ENCODE data around the gene NELFCD. TPM values are rescaled to one million over a fixed set of nuclear protein-coding genes. Genes with fewer than 3 reads are reported as not detected.

NELFCD gene
- total and polyA plus RNA-seq, 10 of the 15 experiments (the other 5 are each of a cell fraction or from before 2014, with no cell fraction given): 8.9 to 109 (median 82.9) TPM

- TF ChIP-seq REST (IDR thresholded peaks at IDR 0.05; ENCODE audit: low read depth, low read length): no peak
- no peak for TF ChIP-seq KAT2A (conservative IDR thresholded peaks at IDR 0.05; ENCODE audit: control insufficient read depth, low read depth, low read length)
- TF ChIP-seq USF1 (IDR thresholded peaks at IDR 0.05; ENCODE audit: borderline replicate concordance, extremely low read length, insufficient read depth, low read depth, low read length): no peak
- TF ChIP-seq ZBED1 (IDR thresholded peaks at IDR 0.05; ENCODE audit: borderline replicate concordance): no peak; the same call in 1 of the 2 replicates
- TF ChIP-seq BRCA1 (IDR thresholded peaks at IDR 0.05; ENCODE audit: low read depth, low read length): no peak
- TF ChIP-seq MAX (IDR thresholded peaks at IDR 0.05; ENCODE audit: low read depth, low read length): no peak; the same call in 1 of the 2 replicates
- peak; percentile 55 for TF ChIP-seq BCL3 (IDR thresholded peaks at IDR 0.05; ENCODE audit: borderline replicate concordance, insufficient read depth, low read depth, low read length, poor library complexity, severe bottlenecking)
- TF ChIP-seq ZNF622 (IDR thresholded peaks at IDR 0.05): no peak
- 0 out of 2 replicates have a peak, but pooled peaks have one; percentile 38 for TF ChIP-seq E2F4 (IDR thresholded peaks at IDR 0.05; ENCODE audit: low read depth, low read length)
- TF ChIP-seq CHD2 (IDR thresholded peaks at IDR 0.05; ENCODE audit: borderline replicate concordance, low read depth, low read length): peak; percentile 80
- TF ChIP-seq ZZZ3 (IDR thresholded peaks at IDR 0.05; ENCODE audit: control insufficient read depth, insufficient read length, low read depth): no peak
- TF ChIP-seq ATF7 (IDR thresholded peaks at IDR 0.05; ENCODE audit: low read depth): peak; percentile 70
- TF ChIP-seq EZH2 (IDR thresholded peaks at IDR 0.05; ENCODE audit: borderline replicate concordance, control insufficient read depth, low read depth, low read length): no peak
- TF ChIP-seq CREM (IDR thresholded peaks at IDR 0.05; ENCODE audit: low read depth): 0 out of 2 replicates have a peak, but pooled peaks have one; percentile 51
- peak; percentile 1; the same call in 1 of the 2 replicates for TF ChIP-seq BACH1 (IDR thresholded peaks at IDR 0.05; ENCODE audit: borderline replicate concordance)
- TF ChIP-seq NBN (IDR thresholded peaks at IDR 0.05): peak; percentile 94
- peak; percentile 69 for TF ChIP-seq MXI1 (IDR thresholded peaks at IDR 0.05; ENCODE audit: low read depth, low read length)
- peak; percentile 79 for TF ChIP-seq NR2C1 (IDR thresholded peaks at IDR 0.05)
- TF ChIP-seq CEBPB (IDR thresholded peaks at IDR 0.05; ENCODE audit: borderline replicate concordance in 1 of 2, low read depth in 2 of 2, low read length in 2 of 2): no peak
- TF ChIP-seq SREBF1 (IDR thresholded peaks at IDR 0.05; ENCODE audit: low read length): no peak
- TF ChIP-seq KLF5 (IDR thresholded peaks at IDR 0.05; ENCODE audit: partially characterized antibody): no peak
- peak; percentile 68; the same call in 1 of the 2 replicates for TF ChIP-seq FOXM1 (IDR thresholded peaks at IDR 0.05; ENCODE audit: low read depth, low read length)
- peak; percentile 58; the same call in 1 of the 2 replicates for TF ChIP-seq RCOR1 (conservative IDR thresholded peaks at IDR 0.05; ENCODE audit: low read depth, low read length)
Observed at GRCh38 chr20:59004763-59005522, 23.9 kb downstream of the NELFCD start (continued).
